ENCODE data around the gene MYADML2.

DNA sequence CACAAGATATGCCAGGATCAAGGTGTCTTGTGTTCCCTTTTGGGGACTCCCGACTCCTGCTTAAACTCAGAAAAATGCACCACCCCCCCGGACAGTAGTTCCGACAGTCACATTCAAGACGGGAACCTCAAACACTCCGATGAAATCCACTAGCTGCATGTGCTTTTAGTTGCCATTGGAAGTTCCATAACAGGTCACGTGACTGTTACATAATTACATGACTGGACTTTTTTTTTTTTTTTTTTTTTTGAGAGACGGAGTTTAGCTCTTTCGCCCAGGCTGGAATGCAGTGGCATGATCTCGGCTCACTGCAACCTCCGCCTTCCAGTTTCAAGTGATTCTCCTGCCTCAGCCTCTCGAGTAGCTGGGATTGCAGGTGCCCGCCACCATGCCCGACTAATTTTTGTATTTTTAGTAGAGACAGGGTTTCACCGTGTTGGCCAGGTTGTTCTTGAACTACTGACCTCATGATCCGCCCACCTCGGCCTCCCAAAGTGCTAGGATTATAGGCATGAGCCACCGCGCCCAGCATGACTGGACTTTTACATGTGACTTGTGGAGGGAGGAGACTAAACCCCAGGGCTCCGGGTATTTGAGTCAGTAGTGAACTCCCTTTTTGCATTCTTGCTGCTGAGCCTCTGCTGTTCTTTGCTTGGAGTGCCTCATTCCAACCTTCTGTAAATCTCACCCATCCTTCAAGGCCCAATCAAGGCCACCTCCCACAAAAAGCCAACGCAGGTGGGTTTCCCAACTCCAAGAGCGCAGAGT, 30.6 kb downstream of the MYADML2 start:
- no peak for TF ChIP-seq ZNF565 (CRISPR knock-in tag; conservative IDR thresholded peaks at IDR 0.05; ENCODE audit: low read depth)
- TF ChIP-seq ESRRG (CRISPR knock-in tag; IDR thresholded peaks at IDR 0.05): no peak
- no peak for TF ChIP-seq RARB (CRISPR knock-in tag; IDR thresholded peaks at IDR 0.05)
- TF ChIP-seq ZFP30 (CRISPR knock-in tag; IDR thresholded peaks at IDR 0.05): no peak
- TF ChIP-seq ZC3H10 (CRISPR knock-in tag; IDR thresholded peaks at IDR 0.05): no peak

All from SK-N-SH treated with all-trans-retinoic acid at 6 μM for 48 hours (cell line).